Neural cell (in vitro differentiated cells): ENCODE data around the gene PHKG1.

Experiments used
- CTCF ChIP-seq: fragments of 450-650 bp; IDR thresholded peaks from 2 replicates; pipeline ENCODE4 v1.5.1; 2014; ENCODE audit warnings: antibody characterized with exemption, mild to moderate bottlenecking, moderate library complexity; ENCODE audit not compliant: poor library complexity, severe bottlenecking
- EZH2 ChIP-seq: fragments of 200-600, 300-800 bp; shearing (Covaris generic), sonication (generic); IDR thresholded peaks from 2 replicates; pipeline ENCODE4 v1.6.1; 2014; ENCODE audit warnings: antibody characterized with exemption, low read length, borderline replicate concordance, mild to moderate bottlenecking; ENCODE audit not compliant: insufficient read depth, poor library complexity, severe bottlenecking
- POLR2AphosphoS5 ChIP-seq: IDR thresholded peaks from 2 replicates; pipeline ENCODE4 v1.6.1; 2012
- RAD21 ChIP-seq: fragments of 450-650 bp; conservative IDR thresholded peaks from 2 replicates; pipeline ENCODE4 v1.6.1; 2014; ENCODE audit warnings: antibody characterized with exemption, mild to moderate bottlenecking, moderate library complexity
- REST ChIP-seq: IDR thresholded peaks from 2 replicates; pipeline ENCODE4 v1.6.1; 2012; ENCODE audit warnings: borderline replicate concordance
- SMC3 ChIP-seq: fragments of 450-650 bp; conservative IDR thresholded peaks from 2 replicates; pipeline ENCODE4 v1.6.1; 2014; ENCODE audit warnings: antibody characterized with exemption, mild to moderate bottlenecking, moderate library complexity; ENCODE audit not compliant: poor library complexity
- TAF1 ChIP-seq: IDR thresholded peaks from 2 replicates; pipeline ENCODE4 v1.6.1; 2012; ENCODE audit warnings: low read depth

GRCh38 chr7:56092789-56093531 lies at the start of gene PHKG1:
- TF ChIP-seq POLR2AphosphoS5, result no peak
- no peak for TF ChIP-seq RAD21
- TF ChIP-seq TAF1, result no peak
- no peak for TF ChIP-seq EZH2
- TF ChIP-seq CTCF, result no peak
- no peak for TF ChIP-seq REST
- no peak for TF ChIP-seq SMC3
